ENCODE measurements around the gene RUBCN.

- TF ChIP-seq CTCF (IDR thresholded peaks at IDR 0.05) (no peak), POLR2A (IDR thresholded peaks at IDR 0.05) (no peak)
Observed at GRCh38 chr3:197673170-197673569, 63.5 kb downstream of the RUBCN start.

Measured in heart left ventricle (tissue), 13 donors.